GM23338 (cell line): ENCODE results near the gene SCARF1.

Experiments
- CREB1 ChIP-seq: fragments of 250-450 bp; sonication (Bioruptor Pico); IDR thresholded peaks from 2 replicates; pipeline ENCODE4 v1.5.0; 2020; ENCODE audit warnings: low read depth, mild to moderate bottlenecking, moderate library complexity
- CTCF ChIP-seq, 2 experiments: fragments of 200-600 bp in 1 of 2; sonication (generic) in 1 of 2; conservative IDR thresholded peaks; 2 replicates each; pipeline versions ENCODE4 v1.5.1 to v1.6.1; 2016 to 2017; ENCODE audit warnings: antibody characterized with exemption in 2 of 2, low read depth in 2 of 2, mild to moderate bottlenecking in 2 of 2, moderate library complexity in 1 of 2
- ETS1 ChIP-seq: IDR thresholded peaks from 2 replicates; pipeline ENCODE4 v1.6.1; 2016; ENCODE audit warnings: antibody characterized with exemption
- EZH2 ChIP-seq: fragments of 200-600 bp; sonication (generic); IDR thresholded peaks from one replicate; pipeline ENCODE4 v1.8.0; 2017; ENCODE audit warnings: antibody characterized with exemption, mild to moderate bottlenecking, low read depth; ENCODE audit not compliant: unreplicated experiment
- EZH2phosphoT487 ChIP-seq: fragments of 200-600 bp; sonication (generic); IDR thresholded peaks from one replicate; pipeline ENCODE4 v1.8.1; 2018; ENCODE audit warnings: antibody characterized with exemption; ENCODE audit not compliant: unreplicated experiment
- JUNB ChIP-seq: IDR thresholded peaks from one replicate; pipeline ENCODE4 v1.6.1; 2016; ENCODE audit warnings: antibody characterized with exemption; ENCODE audit not compliant: unreplicated experiment
- NANOG ChIP-seq: IDR thresholded peaks from 2 replicates; pipeline ENCODE4 v1.6.1; 2016; ENCODE audit warnings: antibody characterized with exemption, borderline replicate concordance
- POLR2AphosphoS5 ChIP-seq: IDR thresholded peaks from 2 replicates; pipeline ENCODE4 v1.6.1; 2016; ENCODE audit warnings: antibody characterized with exemption, low read depth
- REST ChIP-seq: IDR thresholded peaks from one replicate; pipeline ENCODE4 v1.6.1; 2018; ENCODE audit warnings: antibody characterized with exemption; ENCODE audit not compliant: unreplicated experiment
- ZNF462 ChIP-seq: fragments of 250-450 bp; sonication (Bioruptor Pico); IDR thresholded peaks from 2 replicates; pipeline ENCODE4 v1.5.0; 2020; ENCODE audit warnings: mild to moderate bottlenecking, moderate library complexity

- no peak for TF ChIP-seq EZH2phosphoT487
- no peak for TF ChIP-seq CTCF (conservative IDR thresholded peaks at IDR 0.05; ENCODE audit: low read depth in 2 of 2)
- TF ChIP-seq CREB1 (CRISPR knock-in tag): no peak
- TF ChIP-seq POLR2AphosphoS5: no peak
- no peak for TF ChIP-seq EZH2
- TF ChIP-seq REST: no peak
- no peak for TF ChIP-seq NANOG
- TF ChIP-seq ZNF462 (CRISPR knock-in tag): no peak
- no peak for TF ChIP-seq ETS1
- no peak for TF ChIP-seq JUNB
Measured at GRCh38 chr17:1601571-1601970, 44.0 kb downstream of the SCARF1 start.
